ENCODE results near the gene TIMM10. TPM values are rescaled to one million over a fixed set of nuclear protein-coding genes. Genes with fewer than 3 reads are reported as not detected.
A peak's percentile ranks its signal among the peaks of the same experiment; 100 is the strongest.

TIMM10 gene
- total RNA-seq, 1 donor from 2014 or later = 54.5 TPM

GRCh38 chr11:57523419-57523818 lies 7.1 kb downstream of the TIMM10 start:
- Mint-ChIP-seq H3K4me1 (ENCODE audit: unreplicated experiment) (no peaks in the 10 kb centered on the region), H3K36me3 (ENCODE audit: unreplicated experiment) (peaks cover 3% of the 10 kb centered on the region)
- TF ChIP-seq CTCF (IDR thresholded peaks at IDR 0.05) = no peak

DNA sequence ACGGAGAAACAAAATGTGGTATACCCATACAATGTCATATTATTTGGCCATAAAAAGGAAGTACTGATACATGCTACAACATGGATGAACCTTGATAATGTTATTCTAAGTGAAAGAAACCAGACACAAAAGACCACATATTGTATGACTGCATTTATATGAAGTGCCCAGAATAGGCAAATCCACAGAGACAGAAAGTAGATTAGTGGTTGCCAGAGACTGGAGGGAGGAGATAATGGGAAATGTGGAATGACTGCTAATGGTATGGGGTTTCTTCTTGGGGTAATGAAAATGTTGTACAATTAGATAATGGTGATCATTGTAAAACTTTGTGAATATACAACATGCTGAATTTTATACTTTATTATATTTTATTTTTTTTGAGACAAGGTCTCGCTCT lies 9.4 kb downstream of the TIMM10 start:
- H3K9me3 Mint-ChIP-seq (ENCODE audit: unreplicated experiment) = no peaks in the 10 kb centered on the region
- DNase-seq (ENCODE audit: extremely low spot score, unreplicated experiment) = no peak
- H3K27me3 Mint-ChIP-seq (ENCODE audit: unreplicated experiment) = no peaks in the 10 kb centered on the region
- H3K4me3 Mint-ChIP-seq (ENCODE audit: unreplicated experiment) = no peak overlapping the region
- peaks cover under 1% of the 10 kb centered on the region for H3K4me1 Mint-ChIP-seq (ENCODE audit: unreplicated experiment)
- peaks cover 3% of the 10 kb centered on the region for H3K36me3 Mint-ChIP-seq (ENCODE audit: unreplicated experiment)
- no peak overlapping the region for H3K27ac Mint-ChIP-seq (ENCODE audit: unreplicated experiment)
- TF ChIP-seq CTCF (IDR thresholded peaks at IDR 0.05) = no peak

More at GRCh38 chr11:57523419-57523818, 7.1 kb downstream of the TIMM10 start:
- Mint-ChIP-seq H3K27ac (ENCODE audit: unreplicated experiment) (no peak overlapping the region), H3K9me3 (ENCODE audit: unreplicated experiment) (no peaks in the 10 kb centered on the region), H3K4me3 (ENCODE audit: unreplicated experiment) (no peak overlapping the region), H3K27me3 (ENCODE audit: unreplicated experiment) (no peaks in the 10 kb centered on the region)
- no peak for DNase-seq (ENCODE audit: extremely low spot score, unreplicated experiment)

DNA sequence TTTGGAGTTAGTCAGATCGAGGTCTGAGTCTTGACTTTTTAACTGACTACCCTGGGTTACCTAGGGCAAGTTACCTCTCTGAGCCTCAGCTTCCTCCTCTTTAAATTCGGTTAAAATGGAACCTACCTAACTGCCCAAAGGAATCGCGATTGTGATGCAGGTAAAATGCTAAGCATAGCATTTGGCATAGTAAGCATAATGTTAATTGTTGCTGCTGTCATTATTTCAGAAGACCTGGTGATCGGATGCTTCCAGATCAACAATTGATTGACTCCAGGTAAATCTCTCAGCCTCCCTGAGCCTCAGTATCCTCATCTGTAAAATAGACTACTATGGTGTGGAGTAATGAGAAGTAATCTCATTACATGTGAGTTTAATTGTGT lies 14.5 kb downstream of the TIMM10 start:
- H3K9me3 Mint-ChIP-seq (ENCODE audit: unreplicated experiment) = no peaks in the 10 kb centered on the region
- H3K27ac Mint-ChIP-seq (ENCODE audit: unreplicated experiment) = peak overlapping the region; percentile 84
- DNase-seq (ENCODE audit: extremely low spot score, unreplicated experiment) = no peak
- H3K27me3 Mint-ChIP-seq (ENCODE audit: unreplicated experiment) = no peaks in the 10 kb centered on the region
- H3K4me3 Mint-ChIP-seq (ENCODE audit: unreplicated experiment) = peak overlapping the region; percentile 97
- no peak for TF ChIP-seq CTCF (IDR thresholded peaks at IDR 0.05)
- H3K4me1 Mint-ChIP-seq (ENCODE audit: unreplicated experiment) = peaks cover 8% of the 10 kb centered on the region
- no peaks in the 10 kb centered on the region for H3K36me3 Mint-ChIP-seq (ENCODE audit: unreplicated experiment)

- no peak for DNase-seq (ENCODE audit: extremely low spot score, unreplicated experiment)
- Mint-ChIP-seq H3K9me3 (ENCODE audit: unreplicated experiment) (no peaks in the 10 kb centered on the region), H3K4me3 (ENCODE audit: unreplicated experiment) (peak within 1 kb of the TSS; percentile 97), H3K27ac (ENCODE audit: unreplicated experiment) (peak within 1 kb of the TSS; percentile 84), H3K4me1 (ENCODE audit: unreplicated experiment) (peaks cover 8% of the 10 kb centered on the region), H3K27me3 (ENCODE audit: unreplicated experiment) (no peaks in the 10 kb centered on the region), H3K36me3 (ENCODE audit: unreplicated experiment) (no peaks in the 10 kb centered on the region)
- TF ChIP-seq CTCF (IDR thresholded peaks at IDR 0.05) = peak; percentile 11
These were observed 15.1 kb downstream of the TIMM10 start, which contains the start of gene SLC43A1 for GRCh38 chr11:57515332-57516060. TSS of gene SLC43A1 (minus strand) at chr11:57515702. CDS start at chr11:57514111, 1,591 bp downstream.

- H3K36me3 Mint-ChIP-seq (ENCODE audit: unreplicated experiment) = no peaks in the 10 kb centered on the region
- TF ChIP-seq CTCF (IDR thresholded peaks at IDR 0.05) = no peak
These were observed 15.8 kb downstream of the TIMM10 start for GRCh38 chr11:57514538-57515331.

More at GRCh38 chr11:57514538-57515331, 15.8 kb downstream of the TIMM10 start:
- Mint-ChIP-seq H3K4me1 (ENCODE audit: unreplicated experiment) (peaks cover 8% of the 10 kb centered on the region), H3K4me3 (ENCODE audit: unreplicated experiment) (peak overlapping the region; percentile 97), H3K27me3 (ENCODE audit: unreplicated experiment) (no peaks in the 10 kb centered on the region), H3K9me3 (ENCODE audit: unreplicated experiment) (no peaks in the 10 kb centered on the region), H3K27ac (ENCODE audit: unreplicated experiment) (peak overlapping the region; percentile 71)
- no peak for DNase-seq (ENCODE audit: extremely low spot score, unreplicated experiment)
